HepG2 (cell line): ENCODE measurements around the gene FLYWCH1. TPM values are rescaled to one million over a fixed set of nuclear protein-coding genes. Genes with fewer than 3 reads are reported as not detected.

Experiments used
- KDM4B ChIP-seq: sonication (generic); formaldehyde crosslinking; IDR thresholded peaks from 2 replicates; pipeline ENCODE4 v1.4.0; 2020; ENCODE audit warnings: missing genetic modification reagents
- KLF16 ChIP-seq, 2 experiments: sonication (generic) in 1 of 2; formaldehyde crosslinking in 1 of 2; IDR thresholded peaks; 2 replicates each; pipeline versions ENCODE4 v1.6.1 to v1.8.0; 2016 to 2023; ENCODE audit warnings: missing genetic modification reagents in 2 of 2, missing compliant biosample characterization in 1 of 2
- KLF9 ChIP-seq: IDR thresholded peaks from 2 replicates; pipeline ENCODE4 v1.6.1; 2016; ENCODE audit warnings: low read depth
- LCORL ChIP-seq, 2 experiments: fragments of 450-650 bp in 1 of 2; sonication (generic) in 1 of 2; formaldehyde crosslinking in 1 of 2; IDR thresholded peaks; 2 replicates each; pipeline versions ENCODE4 v1.5.0 to v1.6.1; 2017 to 2020; ENCODE audit warnings: antibody characterized with exemption in 1 of 2, missing genetic modification reagents in 1 of 2
- MLLT10 ChIP-seq: sonication (generic); formaldehyde crosslinking; IDR thresholded peaks from 2 replicates; pipeline ENCODE4 v1.4.0; 2020; ENCODE audit warnings: missing genetic modification reagents
- PCBP1 ChIP-seq: fragments of 200-400 bp; formaldehyde crosslinking; IDR thresholded peaks from 2 replicates; pipeline ENCODE4 v1.6.1; 2017; ENCODE audit warnings: mild to moderate bottlenecking, low read depth, low read length, borderline replicate concordance
- SALL1 ChIP-seq: sonication (generic); formaldehyde crosslinking; IDR thresholded peaks from 2 replicates; pipeline ENCODE4 v1.8.0; 2022; ENCODE audit warnings: mild to moderate bottlenecking, missing genetic modification reagents
- SNAPC2 ChIP-seq: sonication (generic); formaldehyde crosslinking; IDR thresholded peaks from 2 replicates; pipeline ENCODE4 v1.8.1; 2022; ENCODE audit warnings: mild to moderate bottlenecking, missing genetic modification reagents
- SP2 ChIP-seq: sonication (generic); formaldehyde crosslinking; IDR thresholded peaks from 2 replicates; pipeline ENCODE4 v1.5.1; 2020; ENCODE audit warnings: mild to moderate bottlenecking, missing genetic modification reagents
- TBX2 ChIP-seq: sonication (generic); formaldehyde crosslinking; IDR thresholded peaks from 2 replicates; pipeline ENCODE4 v1.5.0; 2020; ENCODE audit warnings: missing genetic modification reagents, mild to moderate bottlenecking, borderline replicate concordance
- THAP7 ChIP-seq: sonication (generic); formaldehyde crosslinking; IDR thresholded peaks from 2 replicates; pipeline ENCODE4 v1.8.1; 2023; ENCODE audit warnings: mild to moderate bottlenecking, missing genetic modification reagents
- ZBTB26 ChIP-seq: IDR thresholded peaks from 2 replicates; pipeline ENCODE4 v1.6.1; 2016; ENCODE audit warnings: missing compliant biosample characterization, missing genetic modification reagents, borderline replicate concordance
- ZFP41 ChIP-seq: sonication (generic); formaldehyde crosslinking; IDR thresholded peaks from 2 replicates; pipeline ENCODE4 v1.4.0; 2020; ENCODE audit warnings: mild to moderate bottlenecking, missing genetic modification reagents, borderline replicate concordance
- ZNF816 ChIP-seq: sonication (generic); formaldehyde crosslinking; IDR thresholded peaks from 2 replicates; pipeline ENCODE4 v1.8.0; 2022; ENCODE audit warnings: missing genetic modification reagents, mild to moderate bottlenecking, borderline replicate concordance
- ZSCAN20 ChIP-seq: sonication (generic); formaldehyde crosslinking; IDR thresholded peaks from 2 replicates; pipeline ENCODE4 v1.4.0; 2020; ENCODE audit warnings: missing genetic modification reagents, mild to moderate bottlenecking, borderline replicate concordance
- polyA plus RNA-seq, 8 experiments: library from polyadenylated mRNA; depleted of rRNA in 3 of 8; stranded (reverse) in 7 of 8; unstranded in 1 of 8; fragments of >200 nt; fragmentation: Illumina TruSeq in 4 of 8; extraction: Trizol in 4 of 8; gene quantifications; 2 replicates each; pipeline versions ENCODE4 v1.2.1 to v1.2.3, GENCODE V29; 2011 to 2016; ENCODE audit warnings: low read depth in 4 of 8, missing spikeins in 1 of 8, mixed read lengths in 1 of 8; ENCODE audit not compliant: insufficient read depth in 1 of 8
- total RNA-seq, 5 experiments: library from RNA; depleted of rRNA; stranded (reverse); fragments of >200 nt; fragmentation: Illumina TruSeq; extraction: Trizol; gene quantifications; 2 replicates each; pipeline ENCODE4 v1.2.3, GENCODE V29; 2016; ENCODE audit warnings: low read depth in 1 of 5
- TF ChIP-seq, protein P1 (sequence below): sonication (generic); formaldehyde crosslinking; IDR thresholded peaks from 2 replicates; pipeline ENCODE4 v1.4.0; 2020; ENCODE audit warnings: missing genetic modification reagents
- TF ChIP-seq, protein P2 (sequence below): sonication (generic); formaldehyde crosslinking; conservative IDR thresholded peaks from 2 replicates; pipeline ENCODE4 v1.8.0; 2022; ENCODE audit warnings: mild to moderate bottlenecking, moderate library complexity, missing genetic modification reagents
- TF ChIP-seq, protein P3 (sequence below): IDR thresholded peaks from 2 replicates; pipeline ENCODE4 v1.4.0; 2020; ENCODE audit warnings: mild to moderate bottlenecking, missing genetic modification reagents
- TF ChIP-seq, protein P4 (sequence below): IDR thresholded peaks from 2 replicates; pipeline ENCODE4 v1.6.1; 2016; ENCODE audit warnings: missing genetic modification reagents, missing compliant biosample characterization

Gene FLYWCH1
- total and polyA plus RNA-seq, 2 of the 13 experiments (the other 11 are each of a cell fraction or from before 2014, with no cell fraction given) = 7.3 to 12.4 TPM

DNA sequence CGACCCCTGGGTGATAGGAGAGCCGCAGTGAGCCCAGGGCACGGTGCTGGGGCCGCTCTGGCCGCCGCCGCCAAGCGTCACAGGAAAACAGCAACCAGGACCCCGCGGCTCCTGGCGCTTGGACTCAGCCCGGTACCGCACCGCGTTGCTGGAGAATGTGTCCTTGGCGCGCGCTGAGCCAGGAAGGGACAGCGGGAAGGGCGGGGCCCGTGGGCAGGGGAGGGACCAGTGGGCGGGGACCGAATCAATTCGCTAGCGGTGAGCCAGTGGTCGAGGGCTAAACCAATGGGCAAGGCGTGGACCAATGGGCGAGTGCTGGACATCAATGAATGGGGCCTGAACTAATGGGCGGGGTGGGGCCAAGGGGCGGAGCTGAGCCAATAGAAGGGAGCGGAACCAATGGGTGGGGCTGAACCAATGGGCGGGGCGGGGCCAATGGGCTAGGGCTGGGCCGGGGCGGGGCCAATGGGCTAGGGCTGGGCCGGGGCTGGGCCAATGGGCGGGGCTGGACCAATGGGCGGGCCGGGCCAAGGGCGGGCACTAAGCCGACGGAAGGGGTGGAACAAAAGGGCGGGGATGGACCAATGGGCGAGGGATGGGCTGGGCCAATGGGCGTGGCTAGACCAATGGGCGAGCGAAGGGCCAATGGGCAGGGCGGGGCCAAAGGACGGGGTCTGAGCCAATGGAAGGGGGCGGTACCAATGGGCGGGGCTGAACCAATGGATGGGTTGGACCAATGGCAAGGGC lies 6.3 kb upstream of the FLYWCH1 start (continued):
- TF ChIP-seq, protein P1, sequence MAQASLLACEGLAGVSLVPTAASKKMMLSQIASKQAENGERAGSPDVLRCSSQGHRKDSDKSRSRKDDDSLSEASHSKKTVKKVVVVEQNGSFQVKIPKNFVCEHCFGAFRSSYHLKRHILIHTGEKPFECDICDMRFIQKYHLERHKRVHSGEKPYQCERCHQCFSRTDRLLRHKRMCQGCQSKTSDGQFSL (CRISPR knock-in tag) = no peak
- TF ChIP-seq KDM4B (CRISPR knock-in tag) = peak; percentile 68; the same call in 1 of the 2 replicates
- no peak for TF ChIP-seq PCBP1
- peak; percentile 82 for TF ChIP-seq ZNF816 (CRISPR knock-in tag)
- TF ChIP-seq, protein P2, sequence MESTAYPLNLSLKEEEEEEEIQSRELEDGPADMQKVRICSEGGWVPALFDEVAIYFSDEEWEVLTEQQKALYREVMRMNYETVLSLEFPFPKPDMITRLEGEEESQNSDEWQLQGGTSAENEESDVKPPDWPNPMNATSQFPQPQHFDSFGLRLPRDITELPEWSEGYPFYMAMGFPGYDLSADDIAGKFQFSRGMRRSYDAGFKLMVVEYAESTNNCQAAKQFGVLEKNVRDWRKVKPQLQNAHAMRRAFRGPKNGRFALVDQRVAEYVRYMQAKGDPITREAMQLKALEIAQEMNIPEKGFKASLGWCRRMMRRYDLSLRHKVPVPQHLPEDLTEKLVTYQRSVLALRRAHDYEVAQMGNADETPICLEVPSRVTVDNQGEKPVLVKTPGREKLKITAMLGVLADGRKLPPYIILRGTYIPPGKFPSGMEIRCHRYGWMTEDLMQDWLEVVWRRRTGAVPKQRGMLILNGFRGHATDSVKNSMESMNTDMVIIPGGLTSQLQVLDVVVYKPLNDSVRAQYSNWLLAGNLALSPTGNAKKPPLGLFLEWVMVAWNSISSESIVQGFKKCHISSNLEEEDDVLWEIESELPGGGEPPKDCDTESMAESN (CRISPR knock-in tag) = 0 out of 2 replicates have a peak, but pooled peaks have one; percentile 40
- peak; percentile 75 for TF ChIP-seq SALL1 (CRISPR knock-in tag)
- TF ChIP-seq, protein P3, sequence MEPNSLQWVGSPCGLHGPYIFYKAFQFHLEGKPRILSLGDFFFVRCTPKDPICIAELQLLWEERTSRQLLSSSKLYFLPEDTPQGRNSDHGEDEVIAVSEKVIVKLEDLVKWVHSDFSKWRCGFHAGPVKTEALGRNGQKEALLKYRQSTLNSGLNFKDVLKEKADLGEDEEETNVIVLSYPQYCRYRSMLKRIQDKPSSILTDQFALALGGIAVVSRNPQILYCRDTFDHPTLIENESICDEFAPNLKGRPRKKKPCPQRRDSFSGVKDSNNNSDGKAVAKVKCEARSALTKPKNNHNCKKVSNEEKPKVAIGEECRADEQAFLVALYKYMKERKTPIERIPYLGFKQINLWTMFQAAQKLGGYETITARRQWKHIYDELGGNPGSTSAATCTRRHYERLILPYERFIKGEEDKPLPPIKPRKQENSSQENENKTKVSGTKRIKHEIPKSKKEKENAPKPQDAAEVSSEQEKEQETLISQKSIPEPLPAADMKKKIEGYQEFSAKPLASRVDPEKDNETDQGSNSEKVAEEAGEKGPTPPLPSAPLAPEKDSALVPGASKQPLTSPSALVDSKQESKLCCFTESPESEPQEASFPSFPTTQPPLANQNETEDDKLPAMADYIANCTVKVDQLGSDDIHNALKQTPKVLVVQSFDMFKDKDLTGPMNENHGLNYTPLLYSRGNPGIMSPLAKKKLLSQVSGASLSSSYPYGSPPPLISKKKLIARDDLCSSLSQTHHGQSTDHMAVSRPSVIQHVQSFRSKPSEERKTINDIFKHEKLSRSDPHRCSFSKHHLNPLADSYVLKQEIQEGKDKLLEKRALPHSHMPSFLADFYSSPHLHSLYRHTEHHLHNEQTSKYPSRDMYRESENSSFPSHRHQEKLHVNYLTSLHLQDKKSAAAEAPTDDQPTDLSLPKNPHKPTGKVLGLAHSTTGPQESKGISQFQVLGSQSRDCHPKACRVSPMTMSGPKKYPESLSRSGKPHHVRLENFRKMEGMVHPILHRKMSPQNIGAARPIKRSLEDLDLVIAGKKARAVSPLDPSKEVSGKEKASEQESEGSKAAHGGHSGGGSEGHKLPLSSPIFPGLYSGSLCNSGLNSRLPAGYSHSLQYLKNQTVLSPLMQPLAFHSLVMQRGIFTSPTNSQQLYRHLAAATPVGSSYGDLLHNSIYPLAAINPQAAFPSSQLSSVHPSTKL (CRISPR knock-in tag) = peak; percentile 36; the same call in 1 of the 2 replicates
- TF ChIP-seq SP2 (CRISPR knock-in tag) = peak; percentile 92
- peak; percentile 42; the same call in 1 of the 2 replicates for TF ChIP-seq SNAPC2
- TF ChIP-seq KLF16 (CRISPR knock-in tag; IDR thresholded peaks at IDR 0.05) = peak in 1 of 2 experiments; percentile 87; a peak in 2 of 4 replicates
- TF ChIP-seq MLLT10 (CRISPR knock-in tag) = no peak
- TF ChIP-seq KLF9 (CRISPR knock-in tag) = 0 out of 2 replicates have a peak, but pooled peaks have one; percentile 29
- no peak for TF ChIP-seq ZFP41
- no peak for TF ChIP-seq LCORL (IDR thresholded peaks at IDR 0.05)
- peak; percentile 75 for TF ChIP-seq LCORL (CRISPR knock-in tag; IDR thresholded peaks at IDR 0.05)
- TF ChIP-seq THAP7 = peak; percentile 90
- peak; percentile 39; the same call in 1 of the 2 replicates for TF ChIP-seq ZSCAN20 (CRISPR knock-in tag)
- TF ChIP-seq, protein P4, sequence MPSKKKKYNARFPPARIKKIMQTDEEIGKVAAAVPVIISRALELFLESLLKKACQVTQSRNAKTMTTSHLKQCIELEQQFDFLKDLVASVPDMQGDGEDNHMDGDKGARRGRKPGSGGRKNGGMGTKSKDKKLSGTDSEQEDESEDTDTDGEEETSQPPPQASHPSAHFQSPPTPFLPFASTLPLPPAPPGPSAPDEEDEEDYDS (CRISPR knock-in tag) = peak; percentile 99
- TF ChIP-seq TBX2 (CRISPR knock-in tag) = 0 out of 2 replicates have a peak, but pooled peaks have one; percentile 7
- peak; percentile 69 for TF ChIP-seq ZBTB26 (CRISPR knock-in tag)
